Loucy (cell line): ENCODE measurements around the gene CENPE.

ENCODE experiments used
- H2AFZ ChIP-seq: fragments of 200-600 bp; sonication (generic); 2 replicates; pipeline ENCODE4 v1.6.0; 2016; ENCODE audit warnings: antibody characterized with exemption, mild to moderate bottlenecking, low read length, moderate library complexity
- H3F3A ChIP-seq: fragments of 200-600 bp; 2 replicates; pipeline ENCODE4 v1.6.0; 2016; ENCODE audit warnings: antibody characterized with exemption, low read depth, mild to moderate bottlenecking
- H3K27me3 ChIP-seq: fragments of 200-600 bp; sonication (generic); 2 replicates; pipeline ENCODE4 v1.6.1; 2014; ENCODE audit warnings: low read length, mild to moderate bottlenecking; ENCODE audit not compliant: insufficient read depth, poor library complexity, severe bottlenecking
- H3K36me3 ChIP-seq: fragments of 200-600 bp; sonication (generic); 2 replicates; pipeline ENCODE4 v1.6.1; 2016; ENCODE audit warnings: low read length; ENCODE audit not compliant: insufficient read depth
- H3K4me1 ChIP-seq: fragments of 200-600 bp; sonication (generic); 2 replicates; pipeline ENCODE4 v1.5.1; 2014; ENCODE audit warnings: low read length, mild to moderate bottlenecking; ENCODE audit not compliant: insufficient read depth, poor library complexity, severe bottlenecking
- H3K4me2 ChIP-seq: fragments of 200-600 bp; sonication (generic); 2 replicates; pipeline ENCODE4 v1.6.0; 2014; ENCODE audit warnings: antibody characterized with exemption, low read length, low read depth, mild to moderate bottlenecking; ENCODE audit not compliant: poor library complexity, severe bottlenecking
- H3K4me3 ChIP-seq: fragments of 200-600 bp; sonication (generic); 2 replicates; pipeline ENCODE4 v1.5.1; 2014; ENCODE audit warnings: low read length, mild to moderate bottlenecking, mixed read lengths; ENCODE audit not compliant: poor library complexity, severe bottlenecking
- H3K79me2 ChIP-seq: fragments of 200-600 bp; sonication (generic); 2 replicates; pipeline ENCODE4 v1.6.1; 2014; ENCODE audit warnings: low read length; ENCODE audit not compliant: insufficient read depth
- H3K9ac ChIP-seq: fragments of 200-600 bp; sonication (generic); 2 replicates; pipeline ENCODE4 v1.6.0; 2014; ENCODE audit warnings: mild to moderate bottlenecking, low read depth, low read length, moderate library complexity; ENCODE audit not compliant: poor library complexity, severe bottlenecking
- H3K9me2 ChIP-seq: fragments of 200-600 bp; sonication (generic); replicated peaks from 2 replicates; pipeline ENCODE4 v1.6.1; 2016; ENCODE audit warnings: low read depth, low read length, mixed read lengths
- H3K9me3 ChIP-seq: fragments of 200-600 bp; sonication (generic); 2 replicates; pipeline ENCODE4 v1.6.1; 2014; ENCODE audit warnings: mild to moderate bottlenecking, antibody characterized with exemption, low read length, low read depth; ENCODE audit not compliant: insufficient read depth
- H4K20me1 ChIP-seq: fragments of 200-600 bp; sonication (generic); 2 replicates; pipeline ENCODE4 v1.6.0; 2014; ENCODE audit warnings: antibody characterized with exemption, low read length, mild to moderate bottlenecking; ENCODE audit not compliant: insufficient read depth, poor library complexity, severe bottlenecking
- EZH2phosphoT487 ChIP-seq: fragments of 200-600 bp; IDR thresholded peaks from 2 replicates; pipeline ENCODE4 v1.6.1; 2018; ENCODE audit warnings: antibody characterized with exemption, mild to moderate bottlenecking, moderate library complexity, borderline replicate concordance
- TF ChIP-seq, protein P1 (sequence below): fragments of 200-600 bp; sonication (generic); conservative IDR thresholded peaks from 2 replicates; pipeline ENCODE4 v1.5.1; 2014; ENCODE audit warnings: mild to moderate bottlenecking, antibody characterized with exemption, low read length

Gene CENPE

GRCh38 chr4:103111598-103111997, 86.5 kb downstream of the CENPE start:
- H3K9ac ChIP-seq: no peak overlapping the region
- H3K9me2 ChIP-seq: no peaks in the 10 kb centered on the region
- H2AFZ ChIP-seq: no peak overlapping the region
- H3K27me3 ChIP-seq: no peaks in the 10 kb centered on the region
- no peaks in the 10 kb centered on the region for H3K4me1 ChIP-seq
- peaks cover 57% of the 10 kb centered on the region for H3K36me3 ChIP-seq
- no peak overlapping the region for H3K4me2 ChIP-seq
- no peaks in the 10 kb centered on the region for H4K20me1 ChIP-seq
- no peak for TF ChIP-seq EZH2phosphoT487
- H3F3A ChIP-seq: no peaks in the 10 kb centered on the region
- H3K4me3 ChIP-seq: no peak overlapping the region
- H3K9me3 ChIP-seq: no peaks in the 10 kb centered on the region
- no peaks in the 10 kb centered on the region for H3K79me2 ChIP-seq

- no peak overlapping the region for H3K4me3 ChIP-seq
- no peaks in the 10 kb centered on the region for H3K79me2 ChIP-seq
- H3K9me2 ChIP-seq: no peaks in the 10 kb centered on the region
- H3K4me1 ChIP-seq: peaks cover 4% of the 10 kb centered on the region
- peaks cover 50% of the 10 kb centered on the region; the same call in 1 of the 2 replicates for H3K36me3 ChIP-seq
- H3K4me2 ChIP-seq: no peak overlapping the region
- TF ChIP-seq, protein P1, sequence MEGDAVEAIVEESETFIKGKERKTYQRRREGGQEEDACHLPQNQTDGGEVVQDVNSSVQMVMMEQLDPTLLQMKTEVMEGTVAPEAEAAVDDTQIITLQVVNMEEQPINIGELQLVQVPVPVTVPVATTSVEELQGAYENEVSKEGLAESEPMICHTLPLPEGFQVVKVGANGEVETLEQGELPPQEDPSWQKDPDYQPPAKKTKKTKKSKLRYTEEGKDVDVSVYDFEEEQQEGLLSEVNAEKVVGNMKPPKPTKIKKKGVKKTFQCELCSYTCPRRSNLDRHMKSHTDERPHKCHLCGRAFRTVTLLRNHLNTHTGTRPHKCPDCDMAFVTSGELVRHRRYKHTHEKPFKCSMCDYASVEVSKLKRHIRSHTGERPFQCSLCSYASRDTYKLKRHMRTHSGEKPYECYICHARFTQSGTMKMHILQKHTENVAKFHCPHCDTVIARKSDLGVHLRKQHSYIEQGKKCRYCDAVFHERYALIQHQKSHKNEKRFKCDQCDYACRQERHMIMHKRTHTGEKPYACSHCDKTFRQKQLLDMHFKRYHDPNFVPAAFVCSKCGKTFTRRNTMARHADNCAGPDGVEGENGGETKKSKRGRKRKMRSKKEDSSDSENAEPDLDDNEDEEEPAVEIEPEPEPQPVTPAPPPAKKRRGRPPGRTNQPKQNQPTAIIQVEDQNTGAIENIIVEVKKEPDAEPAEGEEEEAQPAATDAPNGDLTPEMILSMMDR: no peak
- H2AFZ ChIP-seq: no peak overlapping the region
- no peaks in the 10 kb centered on the region for H3K9me3 ChIP-seq
- H3K9ac ChIP-seq: no peak overlapping the region
- H3F3A ChIP-seq: no peaks in the 10 kb centered on the region
- H3K27me3 ChIP-seq: no peaks in the 10 kb centered on the region
- no peaks in the 10 kb centered on the region for H4K20me1 ChIP-seq
Observed at GRCh38 chr4:103108542-103108941, 89.6 kb downstream of the CENPE start.

- no peaks in the 10 kb centered on the region for H3K79me2 ChIP-seq
Observed at GRCh38 chr4:103105558-103106356, 92.4 kb downstream of the CENPE start.

More at GRCh38 chr4:103105558-103106356, 92.4 kb downstream of the CENPE start:
- TF ChIP-seq EZH2phosphoT487: no peak
- TF ChIP-seq, protein P1: no peak
- H3K9ac ChIP-seq: no peak overlapping the region
- no peaks in the 10 kb centered on the region for H3F3A ChIP-seq
- H3K9me2 ChIP-seq: no peaks in the 10 kb centered on the region
- H2AFZ ChIP-seq: no peak overlapping the region
- H3K9me3 ChIP-seq: no peaks in the 10 kb centered on the region
- H3K36me3 ChIP-seq: peaks cover 40% of the 10 kb centered on the region; the same call in 1 of the 2 replicates
- no peaks in the 10 kb centered on the region for H4K20me1 ChIP-seq
- no peaks in the 10 kb centered on the region for H3K27me3 ChIP-seq
- H3K4me3 ChIP-seq: no peak overlapping the region
- H3K4me2 ChIP-seq: no peak overlapping the region
- peaks cover 4% of the 10 kb centered on the region for H3K4me1 ChIP-seq
